Pancreas (tissue), 10 donors: ENCODE measurements around the gene OXNAD1. TPM values are rescaled to one million over a fixed set of nuclear protein-coding genes. Genes with fewer than 3 reads are reported as not detected.
A peak's percentile ranks its signal among the peaks of the same experiment; 100 is the strongest.

Source experiments
- ATAC-seq, 4 donors: fragments of 200-7000 bp; cut with Tn5 transposase; one replicate each; pipeline versions ENCODE4 v1.8.0 to v1.9.1; 2020; ENCODE audit warnings: mild to moderate bottlenecking in 4 of 4, moderate library complexity in 4 of 4
- DNase-seq, 6 donors: peaks; one replicate each; pipeline ENCODE4 v3.0.0-alpha.2; 2020
- FAIRE-seq: peaks from 2 replicates; lab custom pipeline; 2012; peaks lifted over from hg19 to GRCh38; lab: Jason Lieb, UNC
- H3K27ac ChIP-seq, 4 donors: fragments of 200-600 bp; sonication (generic); 1 replicate in 3 of 4; 2 replicates in 1 of 4; pipeline versions ENCODE4 v1.5.0 to v1.8.0; 2020
- H3K27me3 ChIP-seq, 4 donors: fragments of 200-600 bp; one replicate each; pipeline ENCODE4 v1.8.0; 2021
- H3K36me3 ChIP-seq, 3 donors: fragments of 200-600 bp; sonication (generic) in 1 of 3; one replicate each; pipeline versions ENCODE4 v1.5.0 to v1.8.0; 2020 to 2021
- H3K4me1 ChIP-seq, 3 donors: fragments of 200-600 bp; one replicate each; pipeline ENCODE4 v1.8.0; 2021
- H3K4me3 ChIP-seq, 4 donors: fragments of 200-600 bp; sonication (generic) in 2 of 4; one replicate each; pipeline versions ENCODE4 v1.5.0 to v1.8.0; 2020 to 2021
- H3K9me3 ChIP-seq, 4 donors: fragments of 200-600 bp; one replicate each; pipeline ENCODE4 v1.8.0; 2021
- WGBS, 2 donors: extraction: QIAGEN DNeasy Blood & Tissue Kit; methylation state at CpG; one replicate each; pipeline ENCODE4 v1.1.7; 2013; 5-methylcytosine and 5-hydroxymethylcytosine counted together
- intact Hi-C, 3 donors: fragments of 100-400 bp; cut with DNase I; formaldehyde crosslinking; loops; one replicate each; pipeline versions ENCODE4 v1.11.1 to v1.14.2; 2022
- polyA plus RNA-seq, 2 donors: library from polyadenylated mRNA; stranded (reverse); fragments of 200-250 nt; gene quantifications; one replicate each; pipeline ENCODE4 v1.2.3, GENCODE V29; 2013
- total RNA-seq, 6 donors: library from RNA; stranded (reverse); fragmentation: NEBNext Ultra II Directional in 4 of 6; extraction: Animal tissue kit (Norgen Biotek cat#: 25700) in 4 of 6; gene quantifications; one replicate each; pipeline versions ENCODE4 v1.2.1 to v1.2.4, GENCODE V29; 2021 to 2023
- TF ChIP-seq, protein P1 (sequence below), 4 donors: fragments of 200-600 bp; sonication (generic) in 3 of 4; IDR thresholded peaks; one replicate each; pipeline versions ENCODE4 v1.5.0 to v1.8.0; 2021; ENCODE audit warnings: antibody characterized with exemption in 4 of 4
- donor health status: healthy with polysubstance abuse.
- donor health status: DM: no; HTN: no; CAD: no; lungs with moderate emphysema.
- donor health status: DM: no; HTN: no; CAD: no.
- donor health status: control.
- donor health status: control.
- donor health status: Bipolar disorder and iron deficiency.
- donor health status: DM: yes; HTN: yes; CAD: no.
- donor health status: DM: no; HTN: no; CAD: no.
- donor health status: DM: no; HTN: no; CAD: no.
- donor health status: DM: yes; HTN: yes; CAD: no.

The OXNAD1 gene
- total and polyA plus RNA-seq, 8 donors, result 2.8 to 6.7 (median 4.0) TPM

DNA sequence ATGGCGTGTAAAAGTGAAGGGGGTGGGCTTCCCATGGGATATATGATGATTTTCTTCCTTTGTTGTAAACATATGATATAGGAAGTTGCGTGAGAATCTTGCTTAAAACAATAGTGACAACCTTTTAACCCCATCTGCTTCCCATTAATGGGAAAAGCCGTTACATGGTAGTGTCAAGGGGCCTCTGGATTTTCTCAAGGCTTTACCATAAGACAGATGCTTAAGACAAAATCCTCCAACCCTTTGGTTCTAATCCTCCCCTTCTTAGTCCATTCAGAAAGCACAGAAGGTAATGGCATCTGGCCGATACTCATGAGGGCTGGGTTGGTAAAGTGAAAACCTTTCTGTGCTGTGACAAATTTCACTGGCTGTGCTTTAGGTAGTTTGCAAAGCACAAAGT lies 25.2 kb upstream of the OXNAD1 start:
- H3K27ac ChIP-seq, result no peak overlapping the region
- no peaks in the 10 kb centered on the region for H3K36me3 ChIP-seq
- no peaks in the 10 kb centered on the region for H3K9me3 ChIP-seq
- intact Hi-C loops, result loop anchor here in 1 of 3 donors (10.0 kb wide), 1 partner anchor 185 kb away; no protein-coding TSS in a partner anchor
- TF ChIP-seq, protein P1, sequence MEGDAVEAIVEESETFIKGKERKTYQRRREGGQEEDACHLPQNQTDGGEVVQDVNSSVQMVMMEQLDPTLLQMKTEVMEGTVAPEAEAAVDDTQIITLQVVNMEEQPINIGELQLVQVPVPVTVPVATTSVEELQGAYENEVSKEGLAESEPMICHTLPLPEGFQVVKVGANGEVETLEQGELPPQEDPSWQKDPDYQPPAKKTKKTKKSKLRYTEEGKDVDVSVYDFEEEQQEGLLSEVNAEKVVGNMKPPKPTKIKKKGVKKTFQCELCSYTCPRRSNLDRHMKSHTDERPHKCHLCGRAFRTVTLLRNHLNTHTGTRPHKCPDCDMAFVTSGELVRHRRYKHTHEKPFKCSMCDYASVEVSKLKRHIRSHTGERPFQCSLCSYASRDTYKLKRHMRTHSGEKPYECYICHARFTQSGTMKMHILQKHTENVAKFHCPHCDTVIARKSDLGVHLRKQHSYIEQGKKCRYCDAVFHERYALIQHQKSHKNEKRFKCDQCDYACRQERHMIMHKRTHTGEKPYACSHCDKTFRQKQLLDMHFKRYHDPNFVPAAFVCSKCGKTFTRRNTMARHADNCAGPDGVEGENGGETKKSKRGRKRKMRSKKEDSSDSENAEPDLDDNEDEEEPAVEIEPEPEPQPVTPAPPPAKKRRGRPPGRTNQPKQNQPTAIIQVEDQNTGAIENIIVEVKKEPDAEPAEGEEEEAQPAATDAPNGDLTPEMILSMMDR (IDR thresholded peaks at IDR 0.05), result no peak
- H3K4me1 ChIP-seq, result no peaks in the 10 kb centered on the region
- 82 to 83% methylated on average over 4 of the region's 4 CpGs for WGBS, 2 donors
- no peak overlapping the region for H3K4me3 ChIP-seq
- ATAC-seq (no peak), DNase-seq (no peak), FAIRE-seq (no peak)
- H3K27me3 ChIP-seq, result no peaks in the 10 kb centered on the region

DNA sequence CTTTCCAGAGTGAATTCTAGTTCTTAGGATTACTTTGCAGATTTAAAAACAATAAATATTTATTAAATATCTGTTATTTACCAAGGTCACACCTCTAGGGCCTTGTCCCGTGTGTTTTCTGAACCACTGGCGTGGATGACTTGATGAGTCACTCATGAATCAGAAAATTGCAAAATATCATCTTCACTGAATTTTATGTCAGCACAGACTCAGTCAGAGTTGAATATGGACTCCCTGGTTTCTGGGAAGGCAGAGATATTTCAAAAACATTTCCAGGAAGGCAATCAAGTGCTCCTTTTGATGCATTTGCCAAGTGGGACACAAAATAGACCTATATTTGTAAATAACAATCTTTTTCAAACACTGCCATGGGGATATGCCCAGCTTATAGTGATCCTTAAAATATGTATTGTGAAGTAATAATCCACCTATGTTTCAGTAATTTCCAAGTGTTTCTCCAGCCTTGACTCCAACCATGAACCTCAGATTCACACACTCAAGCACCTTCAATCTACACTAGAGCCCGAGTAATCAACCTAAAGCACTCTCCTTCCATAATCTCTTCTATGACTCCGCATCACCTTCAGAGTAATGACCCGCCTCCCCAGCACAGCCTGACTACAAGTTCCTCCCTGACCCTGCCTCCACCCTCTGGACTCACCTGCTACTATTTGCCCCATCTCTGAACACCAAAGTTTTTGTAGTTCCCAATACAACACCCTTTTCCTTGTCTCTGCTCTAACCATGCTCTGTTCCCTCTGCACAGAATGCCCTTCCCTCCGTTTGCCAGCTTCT lies 24.6 kb upstream of the OXNAD1 start:
- no peaks in the 10 kb centered on the region for H3K27me3 ChIP-seq
- H3K4me3 ChIP-seq, result no peak overlapping the region
- no peak for FAIRE-seq
- TF ChIP-seq, protein P1 (IDR thresholded peaks at IDR 0.05), result no peak
- no peaks in the 10 kb centered on the region for H3K36me3 ChIP-seq
- 66 to 74% methylated on average over 6 of the region's 6 CpGs for WGBS, 2 donors
- ATAC-seq, result peak in 3 of 4 donors; percentile 45 to 70 (median 54)
- DNase-seq, result no peak
- H3K9me3 ChIP-seq, result no peaks in the 10 kb centered on the region
- intact Hi-C loops, result loop anchor here in 1 of 3 donors (10.0 kb wide), 1 partner anchor 186 kb away; no protein-coding TSS in a partner anchor
- no peaks in the 10 kb centered on the region for H3K4me1 ChIP-seq
- H3K27ac ChIP-seq, result no peak overlapping the region

GRCh38 chr3:16241225-16241624 lies 23.8 kb upstream of the OXNAD1 start:
- intact Hi-C loops, result loop anchor here in 1 of 3 donors (10.0 kb wide), 1 partner anchor 186 kb away; no protein-coding TSS in a partner anchor
- no peak for FAIRE-seq
- DNase-seq, result no peak
- Histone ChIP-seq H3K36me3 (no peaks in the 10 kb centered on the region), H3K27ac (no peak overlapping the region), H3K9me3 (no peaks in the 10 kb centered on the region), H3K4me3 (no peak overlapping the region), H3K4me1 (no peaks in the 10 kb centered on the region), H3K27me3 (no peaks in the 10 kb centered on the region)
- TF ChIP-seq, protein P1 (IDR thresholded peaks at IDR 0.05), result no peak
- no peak for ATAC-seq
- 92 to 94% methylated on average over 5 of the region's 5 CpGs for WGBS, 2 donors

DNA sequence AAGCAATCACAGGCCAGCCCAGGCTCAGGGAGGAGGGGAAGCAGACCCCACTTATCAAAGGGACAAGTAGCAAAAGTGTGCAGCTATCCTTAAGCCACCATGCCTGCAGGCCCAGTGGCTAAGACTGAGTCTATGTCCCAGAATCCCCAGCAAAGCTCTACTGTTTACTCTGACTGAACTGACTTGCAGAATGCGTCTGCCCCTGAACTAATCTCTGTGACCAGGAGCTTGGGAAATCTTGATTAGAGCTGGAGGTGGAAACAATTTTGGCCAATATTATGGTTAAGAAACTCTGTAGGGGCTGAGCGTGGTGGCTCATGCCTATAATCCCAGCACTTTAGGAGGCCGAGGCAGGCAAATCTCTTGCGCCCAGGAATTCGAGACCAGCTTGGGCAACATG lies 22.8 kb upstream of the OXNAD1 start:
- TF ChIP-seq, protein P1 (IDR thresholded peaks at IDR 0.05), result no peak
- Histone ChIP-seq H3K9me3 (no peaks in the 10 kb centered on the region), H3K36me3 (no peaks in the 10 kb centered on the region), H3K27ac (no peak overlapping the region), H3K4me1 (no peaks in the 10 kb centered on the region), H3K27me3 (no peaks in the 10 kb centered on the region), H3K4me3 (no peak overlapping the region)
- DNase-seq, result no peak
- WGBS, 2 donors, result 85 to 91% methylated on average over 5 of the region's 5 CpGs
- ATAC-seq, result no peak
- intact Hi-C loops, result loop anchor here in 1 of 3 donors (10.0 kb wide), 1 partner anchor 187 kb away; no protein-coding TSS in a partner anchor
- FAIRE-seq, result no peak
